Measurements from ENCODE around the gene CSAG2. TPM values are rescaled to one million over a fixed set of nuclear protein-coding genes. Genes with fewer than 3 reads are reported as not detected.
"Not testable (repeated sequence)": the region's sequence is repeated elsewhere in the genome, so short reads cannot be mapped to it uniquely, and the experiment has no call there.

CSAG2 gene, protein sequence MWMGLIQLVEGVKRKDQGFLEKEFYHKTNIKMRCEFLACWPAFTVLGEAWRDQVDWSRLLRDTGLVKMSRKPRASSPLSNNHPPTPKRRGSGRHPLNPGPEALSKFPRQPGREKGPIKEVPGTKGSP
- not detected for total RNA-seq
- long read RNA-seq = 0 reads

DNA sequence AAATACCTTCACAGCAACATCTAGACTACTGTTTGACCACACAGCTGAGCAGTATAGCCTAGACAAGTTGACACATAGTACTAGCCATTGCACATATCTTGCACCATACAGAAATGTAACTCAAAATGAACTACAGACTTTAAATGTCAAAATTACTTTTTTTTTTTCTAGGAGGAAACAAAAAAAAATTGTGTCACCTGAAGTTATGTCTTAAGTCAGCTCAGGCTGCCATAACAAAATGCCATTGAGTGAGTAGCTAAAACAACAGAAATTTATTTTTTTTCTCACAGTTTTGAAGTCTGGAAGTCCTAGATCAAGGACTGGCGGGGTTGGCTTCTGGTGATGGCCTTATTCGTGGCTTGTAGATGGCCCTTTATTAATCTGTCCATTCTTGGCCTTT, at the start of gene CSAG2:
CSAG2 (minus strand) TSS at position 101 of the 400 bp plus-strand sequence. CDS start 161 bp downstream, outside the sequence.
- ATAC-seq; intact Hi-C loops (cut with DNase I); DNase-seq: not testable (repeated sequence)

DNA sequence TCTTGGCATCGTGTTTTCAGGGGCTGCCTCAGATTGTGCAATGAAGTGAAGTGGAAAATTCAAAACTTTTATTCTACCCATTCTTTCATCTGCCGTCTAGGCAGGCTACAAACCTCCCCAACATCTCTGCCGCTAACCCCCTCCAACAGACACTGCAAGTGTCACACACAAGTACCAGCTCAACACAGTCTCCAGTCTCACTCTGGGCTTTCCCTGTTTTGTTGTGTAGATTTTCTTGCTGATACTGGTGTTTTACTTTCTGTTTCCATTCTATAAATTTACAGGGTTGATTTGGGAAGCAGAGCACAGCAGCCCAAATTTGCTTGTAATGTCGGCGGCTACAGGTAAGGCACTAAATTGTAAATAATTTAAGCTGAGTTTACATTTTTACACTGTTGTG, 45.8 kb upstream of the CSAG2 start:
- ATAC-seq; DNase-seq; intact Hi-C loops (cut with DNase I): not testable (repeated sequence)

DNA sequence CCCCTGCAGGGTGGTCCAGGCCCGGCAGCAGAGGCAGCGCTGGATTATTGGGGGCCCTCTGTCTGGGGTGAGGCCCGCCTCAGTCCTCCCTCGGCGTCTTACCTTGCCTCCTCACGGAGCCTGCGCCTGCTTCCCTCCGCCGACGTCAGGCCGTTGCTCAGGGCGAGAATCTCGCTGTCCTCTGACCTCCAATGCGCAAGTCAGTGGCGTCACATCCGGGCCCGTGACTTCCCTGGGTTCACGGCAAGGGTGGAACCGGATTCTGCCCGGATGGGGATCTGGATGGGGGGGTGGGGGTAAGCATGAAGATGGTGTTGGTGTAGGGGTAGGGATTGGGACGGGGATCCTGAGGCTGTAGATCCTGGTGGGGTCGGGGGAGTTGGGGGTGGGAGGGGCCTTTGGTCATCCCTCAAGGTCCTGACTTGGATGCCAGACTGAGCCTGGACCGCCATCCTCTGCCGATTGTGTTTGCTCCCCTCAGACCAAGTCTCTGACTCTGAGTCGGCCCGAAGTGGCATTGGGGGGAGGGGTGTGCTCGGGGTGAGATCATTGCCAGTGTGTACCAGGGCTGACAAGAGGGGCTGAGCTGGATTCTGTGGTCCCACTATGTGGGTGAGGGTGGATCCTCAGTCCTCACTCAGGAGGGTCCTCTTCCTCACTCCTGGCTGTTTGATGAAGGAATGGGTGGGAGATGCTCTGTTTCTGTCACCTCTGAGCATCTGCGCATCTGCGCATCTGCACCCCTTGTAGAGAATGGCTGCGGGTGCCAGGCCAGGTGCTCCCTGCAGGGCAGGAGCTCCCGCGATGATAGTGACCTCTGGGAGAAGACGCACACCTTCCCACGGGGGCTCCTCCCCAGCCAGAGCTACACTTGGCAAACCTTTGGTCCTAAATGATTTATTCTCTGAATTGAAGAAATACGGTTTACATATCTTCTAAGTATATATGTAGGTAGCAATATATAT, 44.9 kb upstream of the CSAG2 start, which contains the start of gene MAGEA2:
MAGEA2 (minus strand) TSS at position 157 of the 965 bp plus-strand sequence. CDS start 2,479 bp downstream, outside the sequence.
- intact Hi-C loops (cut with DNase I) = not testable (repeated sequence)

DNA sequence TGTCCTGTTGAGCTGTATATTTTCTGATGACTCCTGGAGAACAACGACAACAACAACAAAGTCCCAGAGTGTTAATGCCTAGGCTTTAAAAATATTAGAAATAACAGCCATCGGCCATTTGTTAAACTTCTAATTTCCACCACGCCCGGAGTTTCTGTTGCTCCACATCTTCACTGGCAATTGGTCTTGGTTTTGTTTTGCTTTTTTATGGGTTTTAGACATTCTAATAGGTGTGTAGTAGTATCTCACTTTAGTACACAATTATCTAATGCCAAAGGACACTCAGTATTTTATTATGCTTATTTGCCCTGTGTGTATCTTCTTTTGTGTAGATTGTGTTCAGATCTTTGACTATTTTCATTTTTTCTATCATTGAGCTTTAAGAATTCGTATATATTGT, 29.5 kb upstream of the CSAG2 start:
- no peak for DNase-seq
- ATAC-seq = no peak
- intact Hi-C loops (cut with DNase I) = no loop called here

More for the DNA sequence above, 44.9 kb upstream of the CSAG2 start, which contains the start of gene MAGEA2:
- not testable (repeated sequence) for DNase-seq, ATAC-seq

DNA sequence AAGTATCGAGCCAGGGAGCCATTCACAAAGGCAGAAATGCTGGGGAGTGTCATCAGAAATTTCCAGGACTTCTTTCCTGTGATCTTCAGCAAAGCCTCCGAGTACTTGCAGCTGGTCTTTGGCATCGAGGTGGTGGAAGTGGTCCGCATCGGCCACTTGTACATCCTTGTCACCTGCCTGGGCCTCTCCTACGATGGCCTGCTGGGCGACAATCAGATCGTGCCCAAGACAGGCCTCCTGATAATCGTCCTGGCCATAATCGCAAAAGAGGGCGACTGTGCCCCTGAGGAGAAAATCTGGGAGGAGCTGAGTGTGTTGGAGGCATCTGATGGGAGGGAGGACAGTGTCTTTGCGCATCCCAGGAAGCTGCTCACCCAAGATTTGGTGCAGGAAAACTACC, 27.5 kb upstream of the CSAG2 start:
- DNase-seq; ATAC-seq; intact Hi-C loops (cut with DNase I): not testable (repeated sequence)

DNA sequence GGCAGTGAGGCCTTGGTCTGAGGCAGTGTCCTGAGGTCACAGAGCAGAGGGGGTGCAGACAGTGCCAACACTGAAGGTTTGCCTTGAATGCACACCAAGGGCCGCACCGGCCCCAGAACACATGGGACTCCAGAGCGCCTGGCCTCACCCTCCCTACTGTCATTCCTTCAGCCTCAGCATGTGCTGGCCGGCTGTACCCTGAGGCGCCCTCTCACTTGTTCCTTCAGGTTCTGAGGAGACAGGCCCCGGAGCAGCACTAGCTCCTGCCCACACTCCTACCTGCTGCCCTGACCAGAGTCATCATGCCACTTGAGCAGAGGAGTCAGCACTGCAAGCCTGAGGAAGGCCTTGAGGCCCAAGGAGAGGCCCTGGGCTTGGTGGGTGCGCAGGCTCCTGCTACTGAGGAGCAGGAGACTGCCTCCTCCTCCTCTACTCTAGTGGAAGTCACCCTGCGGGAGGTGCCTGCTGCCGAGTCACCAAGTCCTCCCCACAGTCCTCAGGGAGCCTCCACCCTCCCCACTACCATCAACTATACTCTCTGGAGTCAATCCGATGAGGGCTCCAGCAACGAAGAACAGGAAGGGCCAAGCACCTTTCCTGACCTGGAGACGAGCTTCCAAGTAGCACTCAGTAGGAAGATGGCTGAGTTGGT, 26.9 kb upstream of the CSAG2 start:
- no peak for DNase-seq
- intact Hi-C loops (cut with DNase I) = no loop called here
- no peak for ATAC-seq

DNA sequence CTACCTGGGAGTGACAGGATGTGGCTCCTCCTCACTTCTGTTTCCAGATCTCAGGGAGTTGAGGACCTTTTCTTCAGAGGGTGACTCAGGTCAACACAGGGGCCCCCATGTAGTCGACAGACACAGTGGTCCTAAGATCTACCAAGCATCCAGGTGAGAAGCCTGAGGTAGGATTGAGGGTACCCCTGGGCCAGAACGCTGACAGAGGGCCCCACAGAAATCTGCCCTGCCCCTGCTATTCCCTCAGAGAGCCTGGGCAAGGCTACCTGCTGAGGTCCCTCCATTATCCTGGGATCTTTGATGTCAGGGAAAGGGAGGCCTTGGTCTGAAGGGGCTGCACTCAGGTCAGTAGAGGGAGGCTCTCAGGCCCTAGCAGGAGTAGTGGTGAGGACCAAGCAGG, 26.0 kb upstream of the CSAG2 start:
- ATAC-seq = no peak
- no peak for DNase-seq
- intact Hi-C loops (cut with DNase I) = no loop called here

DNA sequence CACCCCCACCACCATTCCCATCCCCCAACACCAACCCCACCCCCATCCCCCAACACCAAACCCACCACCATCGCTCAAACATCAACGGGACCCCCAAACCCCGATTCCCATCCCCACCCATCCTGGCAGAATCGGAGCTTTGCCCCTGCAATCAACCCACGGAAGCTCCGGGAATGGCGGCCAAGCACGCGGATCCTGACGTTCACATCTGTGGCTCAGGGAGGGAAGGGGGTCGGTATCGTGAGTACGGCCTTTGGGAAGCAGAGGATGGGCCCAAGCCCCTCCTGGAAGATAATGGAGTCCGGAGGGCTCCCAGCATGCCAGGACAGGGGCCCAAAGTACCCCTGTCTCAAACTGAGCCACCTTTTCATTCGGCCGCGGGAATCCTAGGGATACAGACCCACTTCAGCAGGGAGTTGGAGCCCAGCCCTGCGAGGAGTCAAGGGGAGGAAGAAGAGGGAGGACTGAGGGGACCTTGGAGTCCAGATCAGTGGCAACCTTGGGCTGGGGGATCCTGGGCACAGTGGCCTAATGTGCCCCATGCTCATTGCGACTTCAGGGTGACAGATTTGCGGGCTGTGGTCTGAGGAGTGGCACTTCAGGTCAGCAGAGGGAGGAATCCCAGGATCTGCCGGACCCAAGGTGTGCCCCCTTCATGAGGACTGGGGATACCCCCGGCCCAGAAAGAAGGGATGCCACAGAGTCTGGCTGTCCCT, 25.2 kb upstream of the CSAG2 start:
- DNase-seq; ATAC-seq; intact Hi-C loops (cut with DNase I): not testable (repeated sequence)

DNA sequence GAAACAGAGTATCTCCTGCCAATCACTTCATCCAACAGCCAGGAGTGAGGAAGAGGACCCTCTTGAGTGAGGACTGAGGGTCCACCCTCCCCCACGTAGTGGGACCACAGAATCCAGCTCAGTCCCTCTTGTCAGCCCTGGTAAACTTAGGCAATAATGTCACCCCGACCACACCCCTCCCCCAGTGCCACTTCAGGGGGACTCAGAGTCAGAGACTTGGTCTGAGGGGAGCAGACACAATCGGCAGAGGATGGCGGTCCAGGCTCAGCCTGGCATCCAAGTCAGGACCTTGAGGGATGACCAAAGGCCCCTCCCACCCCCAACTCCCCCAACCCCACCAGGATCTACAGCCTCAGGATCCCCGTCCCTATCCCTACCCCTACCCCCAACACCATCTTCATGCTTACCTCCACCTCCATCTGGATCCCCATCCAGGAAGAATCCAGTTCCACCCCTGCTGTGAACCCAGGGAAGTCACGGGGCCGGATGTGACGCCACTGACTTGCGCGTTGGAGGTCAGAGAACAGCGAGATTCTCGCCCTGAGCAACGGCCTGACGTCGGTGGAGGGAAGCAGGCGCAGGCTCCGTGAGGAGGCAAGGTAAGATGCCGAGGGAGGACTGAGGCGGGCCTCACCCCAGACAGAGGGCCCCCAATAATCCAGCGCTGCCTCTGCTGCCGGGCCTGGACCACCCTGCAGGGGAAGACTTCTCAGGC, 24.3 kb upstream of the CSAG2 start, which contains the start of the genes CSAG1 and MAGEA12:
CSAG1 (minus strand) TSS at position 461 of the 715 bp plus-strand sequence. CDS start 1,261 bp downstream, outside the sequence.
MAGEA12 (plus strand) TSS at position 497 of the 715 bp plus-strand sequence. CDS start 2,405 bp downstream, outside the sequence.
- ATAC-seq (no peak), DNase-seq (no peak)
- intact Hi-C loops (cut with DNase I) = no loop called here

DNA sequence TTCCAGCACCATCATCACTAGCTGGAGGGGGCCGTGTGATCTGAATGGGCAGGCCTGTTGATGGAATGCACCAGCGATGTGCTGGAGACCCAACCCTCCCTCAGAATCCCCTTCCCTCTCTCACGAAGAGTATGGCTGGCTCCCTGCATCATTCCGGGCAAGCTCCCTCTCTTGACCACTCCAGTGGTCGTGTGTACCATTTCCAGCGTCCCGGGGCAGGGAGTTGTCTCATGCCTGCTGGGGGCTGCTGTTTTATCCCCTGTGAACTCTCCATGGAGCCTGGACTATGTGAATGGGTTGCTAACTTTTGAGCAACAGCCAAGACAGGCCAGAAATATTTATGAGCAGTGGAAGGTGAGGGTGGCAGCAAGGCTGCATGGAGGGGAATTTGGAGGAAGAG, 16.3 kb upstream of the CSAG2 start:
- no peak for DNase-seq
- no peak for ATAC-seq
- intact Hi-C loops (cut with DNase I) = no loop called here

DNA sequence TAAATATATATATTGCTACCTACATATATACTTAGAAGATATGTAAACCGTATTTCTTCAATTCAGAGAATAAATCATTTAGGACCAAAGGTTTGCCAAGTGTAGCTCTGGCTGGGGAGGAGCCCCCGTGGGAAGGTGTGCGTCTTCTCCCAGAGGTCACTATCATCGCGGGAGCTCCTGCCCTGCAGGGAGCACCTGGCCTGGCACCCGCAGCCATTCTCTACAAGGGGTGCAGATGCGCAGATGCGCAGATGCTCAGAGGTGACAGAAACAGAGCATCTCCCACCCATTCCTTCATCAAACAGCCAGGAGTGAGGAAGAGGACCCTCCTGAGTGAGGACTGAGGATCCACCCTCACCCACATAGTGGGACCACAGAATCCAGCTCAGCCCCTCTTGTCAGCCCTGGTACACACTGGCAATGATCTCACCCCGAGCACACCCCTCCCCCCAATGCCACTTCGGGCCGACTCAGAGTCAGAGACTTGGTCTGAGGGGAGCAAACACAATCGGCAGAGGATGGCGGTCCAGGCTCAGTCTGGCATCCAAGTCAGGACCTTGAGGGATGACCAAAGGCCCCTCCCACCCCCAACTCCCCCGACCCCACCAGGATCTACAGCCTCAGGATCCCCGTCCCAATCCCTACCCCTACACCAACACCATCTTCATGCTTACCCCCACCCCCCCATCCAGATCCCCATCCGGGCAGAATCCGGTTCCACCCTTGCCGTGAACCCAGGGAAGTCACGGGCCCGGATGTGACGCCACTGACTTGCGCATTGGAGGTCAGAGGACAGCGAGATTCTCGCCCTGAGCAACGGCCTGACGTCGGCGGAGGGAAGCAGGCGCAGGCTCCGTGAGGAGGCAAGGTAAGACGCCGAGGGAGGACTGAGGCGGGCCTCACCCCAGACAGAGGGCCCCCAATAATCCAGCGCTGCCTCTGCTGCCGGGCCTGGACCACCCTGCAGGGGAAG, 5.0 kb upstream of the CSAG2 start, which contains the start of gene MAGEA2B:
MAGEA2B (plus strand) TSS at position 814 of the 973 bp plus-strand sequence. CDS start 2,479 bp downstream, outside the sequence.
- DNase-seq; ATAC-seq; intact Hi-C loops (cut with DNase I): not testable (repeated sequence)

DNA sequence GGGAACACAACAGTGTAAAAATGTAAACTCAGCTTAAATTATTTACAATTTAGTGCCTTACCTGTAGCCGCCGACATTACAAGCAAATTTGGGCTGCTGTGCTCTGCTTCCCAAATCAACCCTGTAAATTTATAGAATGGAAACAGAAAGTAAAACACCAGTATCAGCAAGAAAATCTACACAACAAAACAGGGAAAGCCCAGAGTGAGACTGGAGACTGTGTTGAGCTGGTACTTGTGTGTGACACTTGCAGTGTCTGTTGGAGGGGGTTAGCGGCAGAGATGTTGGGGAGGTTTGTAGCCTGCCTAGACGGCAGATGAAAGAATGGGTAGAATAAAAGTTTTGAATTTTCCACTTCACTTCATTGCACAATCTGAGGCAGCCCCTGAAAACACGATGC, 4.1 kb upstream of the CSAG2 start:
- intact Hi-C loops (cut with DNase I); ATAC-seq; DNase-seq: not testable (repeated sequence)

DNA sequence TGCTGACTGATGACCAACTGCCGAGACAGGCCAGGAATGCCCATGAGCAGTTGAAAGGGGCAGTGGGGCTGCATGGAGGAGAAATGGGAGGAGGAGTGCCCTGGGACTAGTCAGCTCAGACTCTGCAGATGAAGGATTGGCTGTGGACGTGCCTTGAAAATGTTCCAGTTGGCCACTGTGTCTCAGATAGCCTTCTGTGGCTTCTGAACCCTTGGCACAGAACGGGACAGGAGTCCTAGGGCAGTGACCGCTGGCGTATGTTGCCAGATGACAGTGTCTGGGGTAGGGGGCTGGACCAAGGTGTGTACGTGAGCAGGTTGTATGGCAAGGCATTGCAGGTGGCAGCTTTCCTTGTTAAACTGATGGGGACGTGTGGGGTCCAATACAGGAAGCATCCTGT, 2.6 kb downstream of the CSAG2 start:
- DNase-seq; ATAC-seq; intact Hi-C loops (cut with DNase I): not testable (repeated sequence)

DNA sequence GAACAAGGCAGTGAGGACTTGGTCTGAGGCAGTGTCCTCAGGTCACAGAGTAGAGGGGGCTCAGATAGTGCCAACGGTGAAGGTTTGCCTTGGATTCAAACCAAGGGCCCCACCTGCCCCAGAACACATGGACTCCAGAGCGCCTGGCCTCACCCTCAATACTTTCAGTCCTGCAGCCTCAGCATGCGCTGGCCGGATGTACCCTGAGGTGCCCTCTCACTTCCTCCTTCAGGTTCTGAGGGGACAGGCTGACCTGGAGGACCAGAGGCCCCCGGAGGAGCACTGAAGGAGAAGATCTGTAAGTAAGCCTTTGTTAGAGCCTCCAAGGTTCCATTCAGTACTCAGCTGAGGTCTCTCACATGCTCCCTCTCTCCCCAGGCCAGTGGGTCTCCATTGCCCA, 8.7 kb downstream of the CSAG2 start:
- DNase-seq; intact Hi-C loops (cut with DNase I); ATAC-seq: not testable (repeated sequence)

DNA sequence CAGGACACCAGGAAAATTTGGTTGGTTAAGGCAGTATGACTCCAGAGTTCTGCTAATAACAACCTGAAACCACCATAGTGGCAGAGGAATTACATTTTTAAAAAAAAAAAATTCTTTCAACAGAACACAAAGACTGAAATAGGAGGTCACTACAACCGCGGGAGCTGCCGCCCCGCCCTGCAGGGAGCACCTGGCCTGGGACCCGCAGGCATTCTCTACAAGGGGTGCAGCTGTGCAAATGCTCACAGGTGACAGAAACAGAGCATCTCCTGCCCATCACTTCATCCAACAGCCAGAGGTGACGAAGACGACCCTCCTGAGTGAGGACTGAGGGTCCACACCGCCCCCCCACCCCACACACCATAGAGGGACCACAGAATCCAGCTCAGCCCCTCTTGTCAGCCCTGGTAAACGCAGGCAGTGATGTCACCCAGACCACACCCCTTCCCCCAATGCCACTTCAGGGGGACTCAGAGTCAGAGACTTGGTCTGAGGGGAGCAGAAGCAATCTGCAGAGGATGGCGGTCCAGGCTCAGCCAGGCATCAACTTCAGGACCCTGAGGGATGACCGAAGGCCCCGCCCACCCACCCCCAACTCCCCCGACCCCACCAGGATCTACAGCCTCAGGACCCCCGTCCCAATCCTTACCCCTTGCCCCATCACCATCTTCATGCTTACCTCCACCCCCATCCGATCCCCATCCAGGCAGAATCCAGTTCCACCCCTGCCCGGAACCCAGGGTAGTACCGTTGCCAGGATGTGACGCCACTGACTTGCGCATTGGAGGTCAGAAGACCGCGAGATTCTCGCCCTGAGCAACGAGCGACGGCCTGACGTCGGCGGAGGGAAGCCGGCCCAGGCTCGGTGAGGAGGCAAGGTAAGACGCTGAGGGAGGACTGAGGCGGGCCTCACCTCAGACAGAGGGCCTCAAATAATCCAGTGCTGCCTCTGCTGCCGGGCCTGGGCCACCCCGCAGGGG, 10.8 kb downstream of the CSAG2 start, which contains the start of gene MAGEA3:
MAGEA3 (plus strand) TSS at position 843 of the 980 bp plus-strand sequence. CDS start 2,039 bp downstream, outside the sequence.
- DNase-seq; intact Hi-C loops (cut with DNase I); ATAC-seq: not testable (repeated sequence)

Data from left cardiac atrium (tissue), 4 donors.